Neural progenitor cell (in vitro differentiated cells): Measurements from ENCODE around the gene CTNNA1. TPM values are rescaled to one million over a fixed set of nuclear protein-coding genes. Genes with fewer than 3 reads are reported as not detected.
A peak's percentile ranks its signal among the peaks of the same experiment; 100 is the strongest.

Experiments used
- DNase-seq: peaks from one replicate; pipeline ENCODE4 v3.0.0-alpha.2; 2016; ENCODE audit warnings: low spot score
- H2AFZ ChIP-seq: fragments of 200-600 bp; sonication (generic); replicated peaks from 2 replicates; pipeline ENCODE4 v1.6.1; 2016; ENCODE audit warnings: antibody characterized with exemption
- H3F3A ChIP-seq: fragments of 200-600 bp; sonication (generic); 2 replicates; pipeline ENCODE4 v1.6.1; 2016; ENCODE audit warnings: antibody characterized with exemption, low read depth
- H3K27ac ChIP-seq: fragments of 200-600 bp; sonication (generic); 2 replicates; pipeline ENCODE4 v1.5.1; 2016; ENCODE audit warnings: mild to moderate bottlenecking
- H3K27me3 ChIP-seq: fragments of 200-600 bp; sonication (generic); 2 replicates; pipeline ENCODE4 v1.6.1; 2016; ENCODE audit warnings: mild to moderate bottlenecking, moderate library complexity
- H3K36me3 ChIP-seq: fragments of 200-600 bp; sonication (generic); 2 replicates; pipeline ENCODE4 v1.5.1; 2016
- H3K4me1 ChIP-seq: fragments of 200-600 bp; sonication (generic); 2 replicates; pipeline ENCODE4 v1.6.1; 2016; ENCODE audit warnings: mixed run types
- H3K4me2 ChIP-seq: fragments of 200-600 bp; sonication (generic); 2 replicates; pipeline ENCODE4 v1.6.1; 2016
- H3K4me3 ChIP-seq: fragments of 200-600 bp; sonication (generic); 2 replicates; pipeline ENCODE4 v1.5.1; 2016
- H3K79me2 ChIP-seq: fragments of 200-600 bp; sonication (generic); 2 replicates; pipeline ENCODE4 v1.6.1; 2016; ENCODE audit warnings: low read depth
- H3K9ac ChIP-seq: fragments of 200-600 bp; sonication (generic); 2 replicates; pipeline ENCODE4 v1.6.1; 2016
- H3K9me3 ChIP-seq: fragments of 200-600 bp; sonication (generic); 2 replicates; pipeline ENCODE4 v1.5.1; 2016; ENCODE audit warnings: low read depth
- H4K20me1 ChIP-seq: fragments of 200-600 bp; sonication (generic); 2 replicates; pipeline ENCODE4 v1.6.1; 2016; ENCODE audit warnings: low read depth
- H3K27ac Mint-ChIP-seq: 3 replicates; pipeline ENCODE4 v1.8.0; 2021; ENCODE audit warnings: mixed read lengths
- H3K27me3 Mint-ChIP-seq: 2 replicates; pipeline ENCODE4 v1.8.0; 2022; ENCODE audit warnings: low read depth, mild to moderate bottlenecking, inconsistent platforms, moderate library complexity, mixed read lengths; ENCODE audit not compliant: insufficient read depth
- H3K36me3 Mint-ChIP-seq: 3 replicates; pipeline ENCODE4 v1.8.0; 2021; ENCODE audit warnings: mixed read lengths
- H3K4me1 Mint-ChIP-seq: 3 replicates; pipeline ENCODE4 v1.8.0; 2021; ENCODE audit warnings: mixed read lengths
- H3K4me3 Mint-ChIP-seq: 3 replicates; pipeline ENCODE4 v1.8.0; 2021; ENCODE audit warnings: mild to moderate bottlenecking, moderate library complexity, mixed read lengths
- H3K9me3 Mint-ChIP-seq: 3 replicates; pipeline ENCODE4 v1.8.0; 2020; ENCODE audit warnings: mixed read lengths
- CTCF ChIP-seq: fragments of 200-600 bp; sonication (generic); IDR thresholded peaks from 2 replicates; pipeline ENCODE4 v1.5.1; 2017; ENCODE audit warnings: antibody characterized with exemption, mild to moderate bottlenecking
- EZH2 ChIP-seq: fragments of 200-600 bp; sonication (generic); IDR thresholded peaks from 2 replicates; pipeline ENCODE4 v1.6.1; 2017; ENCODE audit warnings: antibody characterized with exemption, mild to moderate bottlenecking, moderate library complexity
- EZH2phosphoT487 ChIP-seq: fragments of 200-600 bp; sonication (generic); IDR thresholded peaks from 2 replicates; pipeline ENCODE4 v1.6.1; 2017; ENCODE audit warnings: antibody characterized with exemption
- total RNA-seq: library from RNA; depleted of rRNA; stranded (reverse); fragments of >200 nt; gene quantifications from 2 replicates; pipeline ENCODE4 v1.2.3, GENCODE V29; 2015; ENCODE audit warnings: low replicate concordance

The CTNNA1 gene
- total RNA-seq, 1 donor from 2014 or later, result 305 TPM

GRCh38 chr5:138935466-138935865 is 182.2 kb downstream of the CTNNA1 start:
- H3K4me1 ChIP-seq, result no peaks in the 10 kb centered on the region
- no peaks in the 10 kb centered on the region for H3K36me3 ChIP-seq
- no peak for DNase-seq
- H3K27ac Mint-ChIP-seq, result no peak overlapping the region
- H3K9ac ChIP-seq, result no peak overlapping the region
- H2AFZ ChIP-seq, result no peak overlapping the region
- no peaks in the 10 kb centered on the region for H3K27me3 ChIP-seq
- no peaks in the 10 kb centered on the region for H3F3A ChIP-seq
- H3K79me2 ChIP-seq, result no peaks in the 10 kb centered on the region
- H3K4me2 ChIP-seq, result no peak overlapping the region
- H3K4me3 Mint-ChIP-seq, result no peak overlapping the region
- no peaks in the 10 kb centered on the region for H3K9me3 Mint-ChIP-seq
- H3K27ac ChIP-seq, result no peak overlapping the region
- no peaks in the 10 kb centered on the region for H3K9me3 ChIP-seq
- no peak overlapping the region for H3K4me3 ChIP-seq
- TF ChIP-seq EZH2phosphoT487, result no peak
- TF ChIP-seq EZH2, result no peak
- no peak for TF ChIP-seq CTCF
- H3K36me3 Mint-ChIP-seq, result peaks cover 45% of the 10 kb centered on the region
- peaks cover 9% of the 10 kb centered on the region for H3K27me3 Mint-ChIP-seq
- peaks cover 11% of the 10 kb centered on the region for H3K4me1 Mint-ChIP-seq
- no peaks in the 10 kb centered on the region for H4K20me1 ChIP-seq

GRCh38 chr5:138936225-138936967 is 183.2 kb downstream of the CTNNA1 start:
- Mint-ChIP-seq H3K4me3 (no peak overlapping the region), H3K4me1 (peaks cover 11% of the 10 kb centered on the region), H3K27me3 (peaks cover 9% of the 10 kb centered on the region), H3K9me3 (no peaks in the 10 kb centered on the region), H3K36me3 (peaks cover 47% of the 10 kb centered on the region), H3K27ac (no peak overlapping the region)
- no peak overlapping the region for H3K27ac ChIP-seq
- H3F3A ChIP-seq, result no peaks in the 10 kb centered on the region
- no peak overlapping the region for H3K4me3 ChIP-seq
- H2AFZ ChIP-seq, result no peak overlapping the region
- H3K9me3 ChIP-seq, result no peaks in the 10 kb centered on the region
- no peak overlapping the region for H3K9ac ChIP-seq
- no peaks in the 10 kb centered on the region for H3K4me1 ChIP-seq
- H3K79me2 ChIP-seq, result no peaks in the 10 kb centered on the region
- no peaks in the 10 kb centered on the region for H4K20me1 ChIP-seq
- H3K36me3 ChIP-seq, result no peaks in the 10 kb centered on the region
- H3K27me3 ChIP-seq, result no peaks in the 10 kb centered on the region
- H3K4me2 ChIP-seq, result no peak overlapping the region
- no peak for DNase-seq
- TF ChIP-seq EZH2phosphoT487 (no peak), EZH2 (no peak), CTCF (no peak)

- Mint-ChIP-seq H3K27ac (peak overlapping the region; percentile 90), H3K36me3 (peaks cover 42% of the 10 kb centered on the region), H3K27me3 (peaks cover 9% of the 10 kb centered on the region)
These were observed 183.7 kb downstream of the CTNNA1 start for GRCh38 chr5:138936968-138937345.

More at GRCh38 chr5:138936968-138937345, 183.7 kb downstream of the CTNNA1 start:
- Histone ChIP-seq H3K27me3 (no peaks in the 10 kb centered on the region), H2AFZ (no peak overlapping the region), H3F3A (no peaks in the 10 kb centered on the region), H3K4me2 (no peak overlapping the region), H3K9me3 (no peaks in the 10 kb centered on the region), H3K4me3 (no peak overlapping the region), H3K79me2 (no peaks in the 10 kb centered on the region), H4K20me1 (no peaks in the 10 kb centered on the region), H3K4me1 (no peaks in the 10 kb centered on the region), H3K9ac (no peak overlapping the region), H3K36me3 (no peaks in the 10 kb centered on the region), H3K27ac (no peak overlapping the region)
- H3K4me3 Mint-ChIP-seq, result no peak overlapping the region
- H3K4me1 Mint-ChIP-seq, result peaks cover 11% of the 10 kb centered on the region
- no peak for TF ChIP-seq CTCF
- no peak for TF ChIP-seq EZH2phosphoT487
- TF ChIP-seq EZH2, result no peak
- no peaks in the 10 kb centered on the region for H3K9me3 Mint-ChIP-seq
- DNase-seq, result no peak
